Neural progenitor cell (in vitro differentiated cells): ENCODE measurements around the gene MDC1. TPM values are rescaled to one million over a fixed set of nuclear protein-coding genes. Genes with fewer than 3 reads are reported as not detected.

Source experiments
- DNase-seq: peaks from one replicate; pipeline ENCODE4 v3.0.0-alpha.2; 2016; ENCODE audit warnings: low spot score
- H2AFZ ChIP-seq: fragments of 200-600 bp; sonication (generic); replicated peaks from 2 replicates; pipeline ENCODE4 v1.6.1; 2016; ENCODE audit warnings: antibody characterized with exemption
- H3F3A ChIP-seq: fragments of 200-600 bp; sonication (generic); 2 replicates; pipeline ENCODE4 v1.6.1; 2016; ENCODE audit warnings: antibody characterized with exemption, low read depth
- H3K27ac ChIP-seq: fragments of 200-600 bp; sonication (generic); 2 replicates; pipeline ENCODE4 v1.5.1; 2016; ENCODE audit warnings: mild to moderate bottlenecking
- H3K27me3 ChIP-seq: fragments of 200-600 bp; sonication (generic); 2 replicates; pipeline ENCODE4 v1.6.1; 2016; ENCODE audit warnings: mild to moderate bottlenecking, moderate library complexity
- H3K36me3 ChIP-seq: fragments of 200-600 bp; sonication (generic); 2 replicates; pipeline ENCODE4 v1.5.1; 2016
- H3K4me1 ChIP-seq: fragments of 200-600 bp; sonication (generic); 2 replicates; pipeline ENCODE4 v1.6.1; 2016; ENCODE audit warnings: mixed run types
- H3K4me2 ChIP-seq: fragments of 200-600 bp; sonication (generic); 2 replicates; pipeline ENCODE4 v1.6.1; 2016
- H3K4me3 ChIP-seq: fragments of 200-600 bp; sonication (generic); 2 replicates; pipeline ENCODE4 v1.5.1; 2016
- H3K79me2 ChIP-seq: fragments of 200-600 bp; sonication (generic); 2 replicates; pipeline ENCODE4 v1.6.1; 2016; ENCODE audit warnings: low read depth
- H3K9ac ChIP-seq: fragments of 200-600 bp; sonication (generic); 2 replicates; pipeline ENCODE4 v1.6.1; 2016
- H3K9me3 ChIP-seq: fragments of 200-600 bp; sonication (generic); 2 replicates; pipeline ENCODE4 v1.5.1; 2016; ENCODE audit warnings: low read depth
- H4K20me1 ChIP-seq: fragments of 200-600 bp; sonication (generic); 2 replicates; pipeline ENCODE4 v1.6.1; 2016; ENCODE audit warnings: low read depth
- H3K27ac Mint-ChIP-seq: 3 replicates; pipeline ENCODE4 v1.8.0; 2021; ENCODE audit warnings: mixed read lengths
- H3K27me3 Mint-ChIP-seq: 2 replicates; pipeline ENCODE4 v1.8.0; 2022; ENCODE audit warnings: low read depth, mild to moderate bottlenecking, inconsistent platforms, moderate library complexity, mixed read lengths; ENCODE audit not compliant: insufficient read depth
- H3K36me3 Mint-ChIP-seq: 3 replicates; pipeline ENCODE4 v1.8.0; 2021; ENCODE audit warnings: mixed read lengths
- H3K4me1 Mint-ChIP-seq: 3 replicates; pipeline ENCODE4 v1.8.0; 2021; ENCODE audit warnings: mixed read lengths
- H3K4me3 Mint-ChIP-seq: 3 replicates; pipeline ENCODE4 v1.8.0; 2021; ENCODE audit warnings: mild to moderate bottlenecking, moderate library complexity, mixed read lengths
- H3K9me3 Mint-ChIP-seq: 3 replicates; pipeline ENCODE4 v1.8.0; 2020; ENCODE audit warnings: mixed read lengths
- CTCF ChIP-seq: fragments of 200-600 bp; sonication (generic); IDR thresholded peaks from 2 replicates; pipeline ENCODE4 v1.5.1; 2017; ENCODE audit warnings: antibody characterized with exemption, mild to moderate bottlenecking
- EZH2 ChIP-seq: fragments of 200-600 bp; sonication (generic); IDR thresholded peaks from 2 replicates; pipeline ENCODE4 v1.6.1; 2017; ENCODE audit warnings: antibody characterized with exemption, mild to moderate bottlenecking, moderate library complexity
- EZH2phosphoT487 ChIP-seq: fragments of 200-600 bp; sonication (generic); IDR thresholded peaks from 2 replicates; pipeline ENCODE4 v1.6.1; 2017; ENCODE audit warnings: antibody characterized with exemption
- total RNA-seq: library from RNA; depleted of rRNA; stranded (reverse); fragments of >200 nt; gene quantifications from 2 replicates; pipeline ENCODE4 v1.2.3, GENCODE V29; 2015; ENCODE audit warnings: low replicate concordance

MDC1 gene
- total RNA-seq, 1 donor from 2014 or later = 22.6 TPM

- Histone ChIP-seq H3K27ac (peak overlapping the region; percentile 61), H3K36me3 (no peaks in the 10 kb centered on the region), H3K4me1 (peaks cover 7% of the 10 kb centered on the region), H2AFZ (peak overlapping the region; percentile 66), H3K9me3 (no peaks in the 10 kb centered on the region), H3K9ac (peak overlapping the region; percentile 46), H3K79me2 (peaks cover 68% of the 10 kb centered on the region), H3K27me3 (no peaks in the 10 kb centered on the region), H3F3A (peaks cover 37% of the 10 kb centered on the region), H4K20me1 (peaks cover 4% of the 10 kb centered on the region), H3K4me2 (peak overlapping the region; percentile 83), H3K4me3 (peak overlapping the region; percentile 77)
- Mint-ChIP-seq H3K4me1 (peaks cover 41% of the 10 kb centered on the region), H3K36me3 (peaks cover 47% of the 10 kb centered on the region), H3K27ac (peak overlapping the region; percentile 100), H3K27me3 (peaks cover 10% of the 10 kb centered on the region), H3K9me3 (peaks cover 2% of the 10 kb centered on the region), H3K4me3 (peak overlapping the region; percentile 98)
- DNase-seq = no peak
- no peak for TF ChIP-seq EZH2
- TF ChIP-seq EZH2phosphoT487 = no peak
- TF ChIP-seq CTCF = no peak
Observed at GRCh38 chr6:30716879-30717128, 277 bp downstream of the MDC1 start.

GRCh38 chr6:30714263-30714662 is 2.8 kb downstream of the MDC1 start:
- H3K27me3 ChIP-seq = no peaks in the 10 kb centered on the region
- TF ChIP-seq CTCF (no peak), EZH2 (no peak), EZH2phosphoT487 (no peak)
- peaks cover 7% of the 10 kb centered on the region for H3K4me1 ChIP-seq
- H3K4me3 Mint-ChIP-seq = no peak overlapping the region
- H2AFZ ChIP-seq = no peak overlapping the region
- H3K27ac Mint-ChIP-seq = no peak overlapping the region
- H3K9ac ChIP-seq = no peak overlapping the region
- H3K4me1 Mint-ChIP-seq = peaks cover 35% of the 10 kb centered on the region
- no peak overlapping the region for H3K4me3 ChIP-seq
- no peak overlapping the region for H3K4me2 ChIP-seq
- no peaks in the 10 kb centered on the region for H3K9me3 ChIP-seq
- no peak for DNase-seq
- peaks cover 46% of the 10 kb centered on the region for H3K79me2 ChIP-seq
- H3K27ac ChIP-seq = no peak overlapping the region
- peaks cover 18% of the 10 kb centered on the region for H3F3A ChIP-seq
- H3K9me3 Mint-ChIP-seq = no peaks in the 10 kb centered on the region
- no peaks in the 10 kb centered on the region for H3K36me3 ChIP-seq
- H3K27me3 Mint-ChIP-seq = peaks cover 4% of the 10 kb centered on the region
- no peaks in the 10 kb centered on the region for H4K20me1 ChIP-seq
- H3K36me3 Mint-ChIP-seq = peaks cover 55% of the 10 kb centered on the region

- Histone ChIP-seq H3K4me1 (peaks cover 7% of the 10 kb centered on the region), H3F3A (peaks cover under 1% of the 10 kb centered on the region), H4K20me1 (no peaks in the 10 kb centered on the region), H3K9me3 (no peaks in the 10 kb centered on the region), H3K79me2 (peaks cover 29% of the 10 kb centered on the region), H3K27ac (no peak overlapping the region), H2AFZ (no peak overlapping the region), H3K4me3 (no peak overlapping the region), H3K9ac (no peak overlapping the region), H3K27me3 (no peaks in the 10 kb centered on the region), H3K4me2 (no peak overlapping the region), H3K36me3 (no peaks in the 10 kb centered on the region)
- Mint-ChIP-seq H3K9me3 (no peaks in the 10 kb centered on the region), H3K4me3 (peak overlapping the region; percentile 41), H3K27ac (no peak overlapping the region), H3K27me3 (peaks cover 6% of the 10 kb centered on the region), H3K36me3 (peaks cover 64% of the 10 kb centered on the region), H3K4me1 (peaks cover 23% of the 10 kb centered on the region)
- DNase-seq = no peak
- TF ChIP-seq CTCF (no peak), EZH2 (no peak), EZH2phosphoT487 (no peak)
Observed at GRCh38 chr6:30712441-30712945, 4.6 kb downstream of the MDC1 start.
